HepG2 (cell line): ENCODE measurements around the gene RRAS. TPM values are rescaled to one million over a fixed set of nuclear protein-coding genes. Genes with fewer than 3 reads are reported as not detected.

ENCODE experiments used
- ARHGAP35 ChIP-seq: sonication (generic); formaldehyde crosslinking; IDR thresholded peaks from 2 replicates; pipeline ENCODE4 v1.9.0; 2022; ENCODE audit warnings: mild to moderate bottlenecking, inconsistent platforms, moderate library complexity, missing genetic modification reagents, borderline replicate concordance
- EEA1 ChIP-seq: sonication (generic); formaldehyde crosslinking; IDR thresholded peaks from 2 replicates; pipeline ENCODE4 v1.5.1; 2020; ENCODE audit warnings: mild to moderate bottlenecking, missing genetic modification reagents, borderline replicate concordance
- GATA4 ChIP-seq: sonication (generic); IDR thresholded peaks from 2 replicates; pipeline ENCODE4 v1.6.1; 2016; ENCODE audit warnings: antibody characterized with exemption, low read depth, borderline replicate concordance
- IRX3 ChIP-seq: sonication (generic); formaldehyde crosslinking; IDR thresholded peaks from 2 replicates; pipeline ENCODE4 v1.8.1; 2023; ENCODE audit warnings: mild to moderate bottlenecking, low read depth, missing genetic modification reagents, borderline replicate concordance
- MYNN ChIP-seq: sonication (generic); formaldehyde crosslinking; IDR thresholded peaks from 2 replicates; pipeline ENCODE4 v1.4.0; 2020; ENCODE audit warnings: mild to moderate bottlenecking, low read depth, missing genetic modification reagents
- NFKBIZ ChIP-seq: IDR thresholded peaks from 2 replicates; pipeline ENCODE4 v1.6.1; 2018; ENCODE audit warnings: missing genetic modification reagents, missing compliant biosample characterization
- SIN3B ChIP-seq: fragments of 150-350 bp; IDR thresholded peaks from 2 replicates; pipeline ENCODE4 v1.6.1; 2014; ENCODE audit warnings: low read length
- SMYD3 ChIP-seq: sonication (generic); formaldehyde crosslinking; IDR thresholded peaks from 2 replicates; pipeline ENCODE4 v1.8.1; 2023; ENCODE audit warnings: mild to moderate bottlenecking, missing genetic modification reagents
- SNAPC2 ChIP-seq: sonication (generic); formaldehyde crosslinking; IDR thresholded peaks from 2 replicates; pipeline ENCODE4 v1.8.1; 2022; ENCODE audit warnings: mild to moderate bottlenecking, missing genetic modification reagents
- SP2 ChIP-seq: sonication (generic); formaldehyde crosslinking; IDR thresholded peaks from 2 replicates; pipeline ENCODE4 v1.5.1; 2020; ENCODE audit warnings: mild to moderate bottlenecking, missing genetic modification reagents
- TBP ChIP-seq: sonication (generic); formaldehyde crosslinking; IDR thresholded peaks from 2 replicates; pipeline ENCODE4 v1.5.0; 2020; ENCODE audit warnings: missing genetic modification reagents
- WIZ ChIP-seq: sonication (generic); formaldehyde crosslinking; IDR thresholded peaks from 2 replicates; pipeline ENCODE4 v1.5.1; 2020; ENCODE audit warnings: mild to moderate bottlenecking, missing genetic modification reagents
- ZNF24 ChIP-seq: fragments of 450-650 bp; IDR thresholded peaks from 2 replicates; pipeline ENCODE4 v1.6.1; 2017; ENCODE audit warnings: antibody characterized with exemption, mild to moderate bottlenecking
- ZNF430 ChIP-seq: sonication (generic); formaldehyde crosslinking; IDR thresholded peaks from 2 replicates; pipeline ENCODE4 v1.9.0; 2021; ENCODE audit warnings: mild to moderate bottlenecking, missing genetic modification reagents
- ZNF7 ChIP-seq: IDR thresholded peaks from 2 replicates; pipeline ENCODE4 v1.6.1; 2016; ENCODE audit warnings: missing biosample characterization, missing genetic modification reagents
- ZNF816 ChIP-seq: sonication (generic); formaldehyde crosslinking; IDR thresholded peaks from 2 replicates; pipeline ENCODE4 v1.8.0; 2022; ENCODE audit warnings: missing genetic modification reagents, mild to moderate bottlenecking, borderline replicate concordance
- polyA plus RNA-seq, 8 experiments: library from polyadenylated mRNA; depleted of rRNA in 3 of 8; stranded (reverse) in 7 of 8; unstranded in 1 of 8; fragments of >200 nt; fragmentation: Illumina TruSeq in 4 of 8; extraction: Trizol in 4 of 8; gene quantifications; 2 replicates each; pipeline versions ENCODE4 v1.2.1 to v1.2.3, GENCODE V29; 2011 to 2016; ENCODE audit warnings: low read depth in 4 of 8, missing spikeins in 1 of 8, mixed read lengths in 1 of 8; ENCODE audit not compliant: insufficient read depth in 1 of 8
- total RNA-seq, 5 experiments: library from RNA; depleted of rRNA; stranded (reverse); fragments of >200 nt; fragmentation: Illumina TruSeq; extraction: Trizol; gene quantifications; 2 replicates each; pipeline ENCODE4 v1.2.3, GENCODE V29; 2016; ENCODE audit warnings: low read depth in 1 of 5
- TF ChIP-seq, protein P1 (sequence below): IDR thresholded peaks from 2 replicates; pipeline ENCODE4 v1.6.1; 2018; ENCODE audit warnings: missing genetic modification reagents, mild to moderate bottlenecking, missing compliant biosample characterization
- TF ChIP-seq, protein P2 (sequence below): sonication (generic); formaldehyde crosslinking; IDR thresholded peaks from 2 replicates; pipeline ENCODE4 v1.4.0; 2020; ENCODE audit warnings: missing genetic modification reagents
- TF ChIP-seq, protein P3 (sequence below): sonication (generic); formaldehyde crosslinking; IDR thresholded peaks from one replicate; pipeline ENCODE4 v1.5.1; 2020; ENCODE audit warnings: mild to moderate bottlenecking, missing genetic modification reagents; ENCODE audit errors: not compliant biosample characterization

Gene RRAS
- total and polyA plus RNA-seq, 2 of the 13 experiments (the other 11 are each of a cell fraction or from before 2014, with no cell fraction given): 1.5 to 12.0 TPM

DNA sequence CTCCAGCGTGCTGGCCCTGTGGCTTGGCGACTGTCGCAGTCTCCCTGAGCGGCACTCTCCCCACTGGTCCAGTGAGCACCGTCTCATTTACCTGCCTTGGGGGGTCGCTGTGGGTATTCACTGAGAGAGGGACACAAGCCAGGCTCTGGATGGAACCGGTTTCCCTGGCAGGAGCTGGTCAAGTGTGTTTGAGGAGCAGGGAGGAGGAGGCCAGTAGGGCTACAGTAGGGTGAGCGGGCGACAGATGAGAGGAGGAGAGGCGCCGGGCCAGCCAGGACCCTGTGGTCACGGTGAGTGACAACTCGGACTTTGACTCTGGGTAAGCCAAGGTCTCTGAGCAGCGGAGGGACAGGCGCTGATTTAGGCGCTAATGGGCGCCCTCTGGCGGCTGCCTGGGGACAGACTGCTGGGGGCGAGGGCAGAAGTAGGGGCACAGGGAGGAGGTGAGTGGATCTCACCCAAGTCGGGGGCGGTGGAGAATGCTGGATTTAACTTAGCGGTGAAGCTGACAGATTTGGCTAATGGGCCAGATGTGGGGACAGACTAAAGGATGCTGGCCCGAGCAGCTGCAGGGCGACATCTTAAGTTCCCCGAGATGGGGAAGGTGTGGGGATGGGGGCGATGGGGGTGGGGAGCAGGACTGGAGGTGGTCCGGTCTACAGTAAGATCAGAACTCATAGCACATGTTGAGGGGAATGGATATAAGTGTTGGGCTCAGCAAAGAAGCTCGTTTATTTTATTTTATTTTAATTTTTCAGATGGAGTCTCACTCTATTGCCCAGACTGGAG lies 32.4 kb upstream of the RRAS start (continued):
- TF ChIP-seq NFKBIZ (no peak), SIN3B (no peak), EEA1 (CRISPR knock-in tag) (no peak), ZNF816 (CRISPR knock-in tag) (no peak), SMYD3 (CRISPR knock-in tag) (no peak), SP2 (CRISPR knock-in tag) (no peak; the same call in 1 of the 2 replicates), WIZ (no peak), ZNF24 (no peak), MYNN (no peak), ZNF430 (CRISPR knock-in tag) (no peak; the same call in 1 of the 2 replicates), ARHGAP35 (0 out of 2 replicates have a peak, but pooled peaks have one; percentile 34), TBP (peak; percentile 87; the same call in 1 of the 2 replicates), GATA4 (no peak), SNAPC2 (CRISPR knock-in tag) (no peak), IRX3 (CRISPR knock-in tag) (no peak), ZNF7 (no peak)
- TF ChIP-seq, protein P1, sequence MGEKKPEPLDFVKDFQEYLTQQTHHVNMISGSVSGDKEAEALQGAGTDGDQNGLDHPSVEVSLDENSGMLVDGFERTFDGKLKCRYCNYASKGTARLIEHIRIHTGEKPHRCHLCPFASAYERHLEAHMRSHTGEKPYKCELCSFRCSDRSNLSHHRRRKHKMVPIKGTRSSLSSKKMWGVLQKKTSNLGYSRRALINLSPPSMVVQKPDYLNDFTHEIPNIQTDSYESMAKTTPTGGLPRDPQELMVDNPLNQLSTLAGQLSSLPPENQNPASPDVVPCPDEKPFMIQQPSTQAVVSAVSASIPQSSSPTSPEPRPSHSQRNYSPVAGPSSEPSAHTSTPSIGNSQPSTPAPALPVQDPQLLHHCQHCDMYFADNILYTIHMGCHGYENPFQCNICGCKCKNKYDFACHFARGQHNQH (CRISPR knock-in tag): peak; percentile 87; the same call in 1 of the 2 replicates
- TF ChIP-seq, protein P2, sequence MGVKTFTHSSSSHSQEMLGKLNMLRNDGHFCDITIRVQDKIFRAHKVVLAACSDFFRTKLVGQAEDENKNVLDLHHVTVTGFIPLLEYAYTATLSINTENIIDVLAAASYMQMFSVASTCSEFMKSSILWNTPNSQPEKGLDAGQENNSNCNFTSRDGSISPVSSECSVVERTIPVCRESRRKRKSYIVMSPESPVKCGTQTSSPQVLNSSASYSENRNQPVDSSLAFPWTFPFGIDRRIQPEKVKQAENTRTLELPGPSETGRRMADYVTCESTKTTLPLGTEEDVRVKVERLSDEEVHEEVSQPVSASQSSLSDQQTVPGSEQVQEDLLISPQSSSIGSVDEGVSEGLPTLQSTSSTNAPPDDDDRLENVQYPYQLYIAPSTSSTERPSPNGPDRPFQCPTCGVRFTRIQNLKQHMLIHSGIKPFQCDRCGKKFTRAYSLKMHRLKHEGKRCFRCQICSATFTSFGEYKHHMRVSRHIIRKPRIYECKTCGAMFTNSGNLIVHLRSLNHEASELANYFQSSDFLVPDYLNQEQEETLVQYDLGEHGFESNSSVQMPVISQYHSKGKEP (CRISPR knock-in tag): no peak
- TF ChIP-seq, protein P3, sequence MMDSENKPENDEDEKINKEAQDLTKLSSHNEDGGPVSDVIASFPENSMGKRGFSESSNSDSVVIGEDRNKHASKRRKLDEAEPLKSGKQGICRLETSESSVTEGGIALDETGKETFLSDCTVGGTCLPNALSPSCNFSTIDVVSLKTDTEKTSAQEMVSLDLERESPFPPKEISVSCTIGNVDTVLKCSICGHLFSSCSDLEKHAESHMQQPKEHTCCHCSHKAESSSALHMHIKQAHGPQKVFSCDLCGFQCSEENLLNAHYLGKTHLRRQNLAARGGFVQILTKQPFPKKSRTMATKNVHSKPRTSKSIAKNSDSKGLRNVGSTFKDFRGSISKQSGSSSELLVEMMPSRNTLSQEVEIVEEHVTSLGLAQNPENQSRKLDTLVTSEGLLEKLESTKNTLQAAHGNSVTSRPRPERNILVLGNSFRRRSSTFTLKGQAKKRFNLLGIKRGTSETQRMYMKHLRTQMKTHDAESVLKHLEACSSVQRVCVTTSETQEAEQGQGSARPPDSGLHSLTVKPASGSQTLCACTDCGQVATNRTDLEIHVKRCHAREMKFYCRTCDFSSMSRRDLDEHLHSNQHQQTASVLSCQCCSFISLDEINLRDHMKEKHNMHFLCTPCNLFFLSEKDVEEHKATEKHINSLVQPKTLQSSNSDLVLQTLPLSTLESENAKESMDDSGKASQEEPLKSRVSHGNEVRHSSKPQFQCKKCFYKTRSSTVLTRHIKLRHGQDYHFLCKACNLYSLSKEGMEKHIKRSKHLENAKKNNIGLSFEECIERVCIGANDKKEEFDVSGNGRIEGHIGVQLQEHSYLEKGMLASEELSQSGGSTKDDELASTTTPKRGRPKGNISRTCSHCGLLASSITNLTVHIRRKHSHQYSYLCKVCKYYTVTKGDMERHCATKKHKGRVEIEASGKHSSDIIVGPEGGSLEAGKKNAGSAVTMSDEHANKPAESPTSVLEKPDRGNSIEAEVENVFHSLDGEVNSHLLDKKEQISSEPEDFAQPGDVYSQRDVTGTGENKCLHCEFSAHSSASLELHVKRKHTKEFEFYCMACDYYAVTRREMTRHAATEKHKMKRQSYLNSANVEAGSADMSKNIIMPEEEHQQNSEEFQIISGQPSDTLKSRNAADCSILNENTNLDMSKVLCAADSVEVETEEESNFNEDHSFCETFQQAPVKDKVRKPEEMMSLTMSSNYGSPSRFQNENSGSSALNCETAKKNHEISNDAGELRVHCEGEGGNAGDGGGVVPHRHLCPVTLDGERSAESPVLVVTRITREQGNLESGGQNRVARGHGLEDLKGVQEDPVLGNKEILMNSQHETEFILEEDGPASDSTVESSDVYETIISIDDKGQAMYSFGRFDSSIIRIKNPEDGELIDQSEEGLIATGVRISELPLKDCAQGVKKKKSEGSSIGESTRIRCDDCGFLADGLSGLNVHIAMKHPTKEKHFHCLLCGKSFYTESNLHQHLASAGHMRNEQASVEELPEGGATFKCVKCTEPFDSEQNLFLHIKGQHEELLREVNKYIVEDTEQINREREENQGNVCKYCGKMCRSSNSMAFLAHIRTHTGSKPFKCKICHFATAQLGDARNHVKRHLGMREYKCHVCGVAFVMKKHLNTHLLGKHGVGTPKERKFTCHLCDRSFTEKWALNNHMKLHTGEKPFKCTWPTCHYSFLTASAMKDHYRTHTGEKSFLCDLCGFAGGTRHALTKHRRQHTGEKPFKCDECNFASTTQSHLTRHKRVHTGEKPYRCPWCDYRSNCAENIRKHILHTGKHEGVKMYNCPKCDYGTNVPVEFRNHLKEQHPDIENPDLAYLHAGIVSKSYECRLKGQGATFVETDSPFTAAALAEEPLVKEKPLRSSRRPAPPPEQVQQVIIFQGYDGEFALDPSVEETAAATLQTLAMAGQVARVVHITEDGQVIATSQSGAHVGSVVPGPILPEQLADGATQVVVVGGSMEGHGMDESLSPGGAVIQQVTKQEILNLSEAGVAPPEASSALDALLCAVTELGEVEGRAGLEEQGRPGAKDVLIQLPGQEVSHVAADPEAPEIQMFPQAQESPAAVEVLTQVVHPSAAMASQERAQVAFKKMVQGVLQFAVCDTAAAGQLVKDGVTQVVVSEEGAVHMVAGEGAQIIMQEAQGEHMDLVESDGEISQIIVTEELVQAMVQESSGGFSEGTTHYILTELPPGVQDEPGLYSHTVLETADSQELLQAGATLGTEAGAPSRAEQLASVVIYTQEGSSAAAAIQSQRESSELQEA (CRISPR knock-in tag): peak; percentile 75
